ENCODE measurements around the gene TBK1. TPM values are rescaled to one million over a fixed set of nuclear protein-coding genes. Genes with fewer than 3 reads are reported as not detected.

Gene TBK1
- total RNA-seq, 4 donors from 2014 or later = 24.9 to 38.0 (median 30.2) TPM

- Histone ChIP-seq H3K4me3 (peak overlapping the region; percentile 57 to 99 (median 94)), H3K27ac (peak overlapping the region in 3 of 4 donors; percentile 87 to 96 (median 95)), H3K4me1 (peaks cover 0 to 8% (median 2%) of the 10 kb centered on the region in 4 donors), H3K36me3 (peaks cover 0 to 20% (median 0%) of the 10 kb centered on the region in 3 donors), H3K9me3 (no peaks in the 10 kb centered on the region), H3K27me3 (no peaks in the 10 kb centered on the region)
- no peak for DNase-seq
- no peak for TF ChIP-seq POLR2A (IDR thresholded peaks at IDR 0.05)
- no peak for TF ChIP-seq CTCF (IDR thresholded peaks at IDR 0.05)
Measured at GRCh38 chr12:64450711-64451486, 1.0 kb upstream of the TBK1 start.

GRCh38 chr12:64452559-64453329 lies 824 bp downstream of the TBK1 start:
- TF ChIP-seq CTCF (IDR thresholded peaks at IDR 0.05) (no peak), POLR2A (IDR thresholded peaks at IDR 0.05) (no peak)
- H3K4me3 ChIP-seq = peak overlapping the region; percentile 57 to 99 (median 94)
- peaks cover 0 to 8% (median 2%) of the 10 kb centered on the region in 4 donors for H3K4me1 ChIP-seq
- no peaks in the 10 kb centered on the region for H3K9me3 ChIP-seq
- DNase-seq = peak in 1 of 3 donors; percentile 57
- H3K27me3 ChIP-seq = no peaks in the 10 kb centered on the region
- H3K27ac ChIP-seq = peak overlapping the region; percentile 87 to 98 (median 96)
- peaks cover 0 to 3% (median 0%) of the 10 kb centered on the region in 3 donors for H3K36me3 ChIP-seq

- no peaks in the 10 kb centered on the region for H3K9me3 ChIP-seq
- H3K4me1 ChIP-seq = peaks cover 0 to 12% (median 2%) of the 10 kb centered on the region in 4 donors
Measured at GRCh38 chr12:64455506-64455905, 3.6 kb downstream of the TBK1 start.

GRCh38 chr12:64456119-64456518 lies 4.2 kb downstream of the TBK1 start:
- no peak for DNase-seq
- Histone ChIP-seq H3K9me3 (no peaks in the 10 kb centered on the region), H3K4me1 (peaks cover 0 to 6% (median 1%) of the 10 kb centered on the region in 4 donors), H3K36me3 (no peaks in the 10 kb centered on the region), H3K27ac (peak overlapping the region in 1 of 4 donors; percentile 9), H3K4me3 (no peak overlapping the region), H3K27me3 (no peaks in the 10 kb centered on the region)
- TF ChIP-seq POLR2A (IDR thresholded peaks at IDR 0.05) = no peak
- no peak for TF ChIP-seq CTCF (IDR thresholded peaks at IDR 0.05)

More at GRCh38 chr12:64455506-64455905, 3.6 kb downstream of the TBK1 start:
- DNase-seq = no peak
- no peaks in the 10 kb centered on the region for H3K27me3 ChIP-seq
- no peak overlapping the region for H3K4me3 ChIP-seq
- H3K36me3 ChIP-seq = no peaks in the 10 kb centered on the region
- no peak overlapping the region for H3K27ac ChIP-seq
- no peak for TF ChIP-seq POLR2A (IDR thresholded peaks at IDR 0.05)
- TF ChIP-seq CTCF (IDR thresholded peaks at IDR 0.05) = no peak

- DNase-seq = no peak
- H3K4me1 ChIP-seq = peaks cover 0 to 4% (median 0%) of the 10 kb centered on the region in 4 donors
Measured at GRCh38 chr12:64457032-64457431, 5.1 kb downstream of the TBK1 start.

More at GRCh38 chr12:64457032-64457431, 5.1 kb downstream of the TBK1 start:
- TF ChIP-seq CTCF (IDR thresholded peaks at IDR 0.05) = no peak
- TF ChIP-seq POLR2A (IDR thresholded peaks at IDR 0.05) = no peak
- Histone ChIP-seq H3K9me3 (no peaks in the 10 kb centered on the region), H3K36me3 (peaks cover 0 to 8% (median 0%) of the 10 kb centered on the region in 3 donors), H3K27me3 (no peaks in the 10 kb centered on the region), H3K27ac (peak overlapping the region in 1 of 4 donors; percentile 8), H3K4me3 (no peak overlapping the region)

All from Peyer's patch (tissue), 4 donors.